ENCODE data around the gene CLCN7.

Gene CLCN7, protein sequence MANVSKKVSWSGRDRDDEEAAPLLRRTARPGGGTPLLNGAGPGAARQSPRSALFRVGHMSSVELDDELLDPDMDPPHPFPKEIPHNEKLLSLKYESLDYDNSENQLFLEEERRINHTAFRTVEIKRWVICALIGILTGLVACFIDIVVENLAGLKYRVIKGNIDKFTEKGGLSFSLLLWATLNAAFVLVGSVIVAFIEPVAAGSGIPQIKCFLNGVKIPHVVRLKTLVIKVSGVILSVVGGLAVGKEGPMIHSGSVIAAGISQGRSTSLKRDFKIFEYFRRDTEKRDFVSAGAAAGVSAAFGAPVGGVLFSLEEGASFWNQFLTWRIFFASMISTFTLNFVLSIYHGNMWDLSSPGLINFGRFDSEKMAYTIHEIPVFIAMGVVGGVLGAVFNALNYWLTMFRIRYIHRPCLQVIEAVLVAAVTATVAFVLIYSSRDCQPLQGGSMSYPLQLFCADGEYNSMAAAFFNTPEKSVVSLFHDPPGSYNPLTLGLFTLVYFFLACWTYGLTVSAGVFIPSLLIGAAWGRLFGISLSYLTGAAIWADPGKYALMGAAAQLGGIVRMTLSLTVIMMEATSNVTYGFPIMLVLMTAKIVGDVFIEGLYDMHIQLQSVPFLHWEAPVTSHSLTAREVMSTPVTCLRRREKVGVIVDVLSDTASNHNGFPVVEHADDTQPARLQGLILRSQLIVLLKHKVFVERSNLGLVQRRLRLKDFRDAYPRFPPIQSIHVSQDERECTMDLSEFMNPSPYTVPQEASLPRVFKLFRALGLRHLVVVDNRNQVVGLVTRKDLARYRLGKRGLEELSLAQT

DNA sequence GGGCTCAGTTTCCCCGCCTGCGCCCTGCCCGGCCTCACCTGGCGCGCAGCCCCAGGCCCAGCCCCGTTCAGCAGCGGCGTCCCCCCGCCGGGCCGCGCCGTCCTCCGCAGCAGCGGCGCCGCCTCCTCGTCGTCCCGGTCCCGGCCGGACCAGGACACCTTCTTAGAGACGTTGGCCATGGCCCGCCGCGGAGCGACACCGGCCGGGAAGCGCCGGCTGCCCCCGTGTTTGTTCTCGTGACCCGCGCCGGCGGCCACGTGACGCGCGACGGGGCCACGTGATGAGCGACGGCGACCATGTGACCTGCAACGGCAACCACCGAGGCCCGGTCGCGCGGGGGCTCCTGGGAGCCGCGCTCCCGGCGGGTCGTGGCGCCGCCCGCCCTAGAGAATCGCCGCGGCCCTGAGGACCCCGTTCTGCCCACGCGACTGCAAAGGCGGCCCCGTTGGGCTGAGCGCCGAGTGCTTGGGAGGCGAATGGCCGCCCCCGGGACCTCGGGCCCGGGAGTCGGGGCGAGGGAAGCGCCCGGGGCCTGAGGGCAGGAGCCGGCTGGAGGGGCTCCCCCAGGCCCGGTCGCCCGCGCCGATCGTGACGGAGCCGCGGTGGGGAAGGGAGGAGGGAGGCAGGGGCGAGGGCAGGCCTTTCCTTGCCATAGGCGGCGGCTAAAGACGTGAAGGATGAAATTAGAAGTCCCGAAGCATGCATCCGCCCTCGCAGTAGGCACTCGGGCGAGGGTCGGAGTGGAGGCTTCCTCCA, at the start of gene CLCN7:
Gene CLCN7, minus strand, starts transcription at position 233 of the 756 bp plus-strand sequence. Its CDS starts 54 bp downstream, at position 179.
- DNase-seq (ENCODE audit: low read depth): peak; percentile 81

- DNase-seq (ENCODE audit: low read depth): no peak
Measured at GRCh38 chr16:1524366-1524765, 49.5 kb upstream of the CLCN7 start.

GRCh38 chr16:1523581-1524245, 48.9 kb upstream of the CLCN7 start:
- peak; percentile 29 for DNase-seq (ENCODE audit: low read depth)

- DNase-seq (ENCODE audit: low read depth): no peak
Measured at GRCh38 chr16:1520461-1520860, 45.6 kb upstream of the CLCN7 start.

GRCh38 chr16:1519831-1520230, 45.0 kb upstream of the CLCN7 start:
- DNase-seq (ENCODE audit: low read depth): no peak

DNA sequence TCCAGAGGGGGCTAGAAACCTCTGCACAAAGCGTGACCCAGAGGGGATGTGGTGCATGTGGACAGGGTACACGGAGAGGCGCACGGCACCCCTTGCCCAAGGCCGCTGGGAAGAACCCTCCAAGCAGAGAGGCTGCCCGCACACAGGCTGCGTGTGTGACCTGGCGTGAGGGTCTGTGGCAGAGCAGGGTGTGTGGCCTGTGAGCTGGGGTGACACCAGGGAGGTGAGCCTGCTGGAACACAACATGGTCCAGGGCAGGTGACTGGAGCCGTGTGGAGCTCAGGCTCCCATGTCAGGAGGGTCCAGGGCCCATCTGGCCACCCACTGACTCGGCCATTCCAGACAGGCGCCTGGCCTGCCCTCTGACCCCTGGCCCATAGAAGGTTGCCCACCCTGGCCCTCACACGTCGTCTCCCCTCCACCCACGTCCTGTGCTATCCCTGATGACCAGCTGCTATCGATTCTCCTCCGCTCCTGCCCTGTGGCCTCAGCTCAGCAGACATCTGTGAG, 43.9 kb upstream of the CLCN7 start:
- no peak for DNase-seq (ENCODE audit: low read depth)

DNA sequence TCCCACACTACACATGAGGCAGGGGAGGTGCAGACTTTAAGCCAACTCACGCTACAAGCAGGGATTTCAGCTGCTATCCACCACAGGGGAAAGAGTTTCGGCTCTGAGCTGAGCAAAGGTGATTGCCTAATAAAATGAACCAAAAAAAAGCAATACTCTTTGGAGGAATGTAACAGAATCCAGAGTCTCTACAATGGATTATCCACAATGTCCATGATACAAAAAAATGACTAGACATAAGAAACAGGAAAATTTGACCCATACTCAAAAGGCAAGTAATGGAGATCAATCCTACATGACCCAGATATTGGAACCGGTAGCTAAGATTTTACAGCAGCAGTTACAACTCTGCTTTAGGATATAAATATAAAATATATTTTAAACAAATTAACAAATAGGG, 39.7 kb upstream of the CLCN7 start:
- no peak for DNase-seq (ENCODE audit: low read depth)

DNA sequence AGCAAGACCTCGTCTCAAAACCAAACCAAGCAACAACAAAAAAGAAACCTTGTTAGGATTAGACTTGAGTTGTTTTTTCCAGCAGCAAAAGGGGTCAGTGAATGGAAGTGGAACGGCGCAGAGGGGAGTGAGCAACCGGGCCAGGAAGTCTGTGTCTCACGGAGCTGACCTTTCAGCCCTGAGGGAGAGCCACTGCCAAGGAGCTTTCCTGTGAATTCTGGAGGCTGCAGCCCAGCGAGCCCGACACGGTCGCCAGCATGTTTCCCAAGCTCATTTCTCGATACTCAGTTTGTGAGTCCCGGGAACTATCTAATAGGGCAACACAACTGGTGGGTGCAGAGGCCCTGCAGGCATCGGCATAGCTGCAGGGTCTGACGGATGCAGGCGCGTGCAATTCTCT, 37.9 kb upstream of the CLCN7 start:
- no peak for DNase-seq (ENCODE audit: low read depth)

- no peak for DNase-seq (ENCODE audit: low read depth)
Measured at GRCh38 chr16:1511662-1512569, 37.1 kb upstream of the CLCN7 start.

GRCh38 chr16:1510941-1511351, 36.1 kb upstream of the CLCN7 start:
- no peak for DNase-seq (ENCODE audit: low read depth)

DNA sequence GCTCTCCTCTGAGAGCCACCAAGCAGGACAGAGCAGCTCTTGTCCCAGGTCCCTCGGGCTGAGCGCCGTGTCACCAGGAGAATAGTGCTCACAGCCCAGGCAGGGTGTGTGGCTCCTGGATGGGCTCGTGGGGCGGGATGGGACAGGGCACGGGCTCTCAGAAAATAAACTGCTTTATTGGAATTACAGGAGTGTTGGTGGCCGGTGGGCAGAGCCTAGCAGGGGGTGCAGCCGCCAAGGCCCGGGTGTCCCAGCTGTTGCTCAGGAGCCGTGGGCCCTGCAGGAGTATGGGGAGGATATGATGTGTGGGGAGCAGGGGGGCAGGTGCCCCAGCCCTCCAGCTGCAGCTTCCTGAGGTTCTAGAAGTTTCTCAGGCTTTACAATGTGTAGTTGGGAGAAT, 35.4 kb upstream of the CLCN7 start:
- no peak for DNase-seq (ENCODE audit: low read depth)

GRCh38 chr16:1509307-1510221, 34.7 kb upstream of the CLCN7 start:
- no peak for DNase-seq (ENCODE audit: low read depth)

- DNase-seq (ENCODE audit: low read depth): no peak
Measured at GRCh38 chr16:1508494-1509187, 33.8 kb upstream of the CLCN7 start.

DNA sequence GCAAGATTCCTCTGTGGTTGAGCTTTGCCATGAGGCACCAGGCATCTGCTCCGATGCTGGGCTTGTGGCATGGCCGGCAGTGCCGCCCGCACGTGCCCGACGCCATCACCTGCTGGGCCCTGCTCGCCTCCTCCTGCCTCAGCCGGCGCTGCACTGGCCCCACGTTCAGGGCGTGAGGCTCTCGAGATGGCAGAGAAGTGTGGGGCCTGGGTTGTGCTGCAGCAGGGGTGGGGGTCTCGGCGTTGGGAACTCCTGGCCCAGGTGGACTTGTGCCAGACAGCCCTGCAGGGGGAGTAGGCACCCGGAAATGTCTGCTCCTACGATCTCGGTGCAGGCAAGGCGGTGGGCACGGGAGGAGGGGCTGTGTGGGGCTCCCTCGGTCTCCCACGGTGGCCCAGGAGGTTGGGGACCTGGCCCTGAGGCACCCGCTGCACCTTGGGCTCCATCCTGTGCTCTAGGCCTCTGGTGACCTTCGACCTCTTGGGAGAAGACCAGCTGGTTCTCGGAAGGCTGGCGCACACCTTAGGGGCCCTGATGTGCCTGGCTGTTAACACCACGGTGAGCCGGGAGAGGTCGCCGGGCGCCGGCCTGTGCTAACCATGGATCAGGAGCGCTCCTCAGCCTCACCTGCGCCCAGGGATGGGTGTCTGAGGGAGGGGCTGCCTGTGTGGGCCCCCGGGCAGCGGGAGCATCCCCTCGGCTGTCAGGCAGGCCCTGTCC, 31.8 kb upstream of the CLCN7 start:
- no peak for DNase-seq (ENCODE audit: low read depth)

DNA sequence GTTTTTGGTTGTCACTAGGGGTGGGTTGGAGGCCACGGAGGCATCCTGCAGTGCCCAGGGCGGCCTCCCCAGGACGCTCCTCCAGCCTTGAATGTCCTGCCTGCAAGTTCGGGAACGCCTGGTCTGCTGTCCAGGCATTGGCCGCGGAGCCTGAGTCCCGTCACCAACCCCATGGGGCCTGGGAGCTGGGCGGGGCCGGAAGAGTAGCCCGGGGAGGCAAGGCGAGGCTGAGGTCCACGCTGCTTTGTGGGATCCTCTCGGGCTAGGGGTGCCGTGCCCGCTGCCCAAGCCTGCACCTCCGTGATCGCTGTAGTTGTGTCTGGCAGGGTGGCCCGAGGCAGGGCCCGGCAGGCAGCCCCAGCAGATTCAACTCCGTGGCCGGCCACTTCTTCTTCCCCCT, 31.1 kb upstream of the CLCN7 start:
- DNase-seq (ENCODE audit: low read depth): no peak

GRCh38 chr16:1505073-1505844, 30.4 kb upstream of the CLCN7 start:
- no peak for DNase-seq (ENCODE audit: low read depth)
